Endometrial microvascular endothelial cells (primary cell): ENCODE data around the gene PLGLB2. TPM values are rescaled to one million over a fixed set of nuclear protein-coding genes. Genes with fewer than 3 reads are reported as not detected.
"Not testable (repeated sequence)": the region's sequence is repeated elsewhere in the genome, so short reads cannot be mapped to it uniquely, and the experiment has no call there.

ENCODE experiments used
- in situ Hi-C: cut with HindIII; loops from 2 replicates; pipeline ENCODE4 v1.10.0; 2017; ENCODE audit warnings: low sequenced_read_pairs, low pct_unique_long_range_greater_than_20kb; ENCODE audit errors: inconsistent ontology term
- total RNA-seq: library from RNA; depleted of rRNA; stranded (reverse); fragments of >200 nt; gene quantifications from one replicate; pipeline ENCODE4 v1.2.3, GENCODE V29; 2015; ENCODE audit errors: inconsistent ontology term

The PLGLB2 gene
- total RNA-seq: 1.6 TPM

GRCh38 chr2:87747791-87748190, at the start of gene PLGLB2:
TSS of gene PLGLB2 (plus strand) at chr2:87748087. CDS start at chr2:87748154, 67 bp downstream.
- in situ Hi-C loops: not testable (repeated sequence)

GRCh38 chr2:87704572-87705323, 43.1 kb upstream of the PLGLB2 start:
- in situ Hi-C loops: not testable (repeated sequence)

GRCh38 chr2:87708368-87708767, 39.5 kb upstream of the PLGLB2 start:
- in situ Hi-C loops: not testable (repeated sequence)

GRCh38 chr2:87727940-87728599, 19.8 kb upstream of the PLGLB2 start:
- in situ Hi-C loops: not testable (repeated sequence)

- in situ Hi-C loops: not testable (repeated sequence)
These were observed 7.0 kb upstream of the PLGLB2 start for GRCh38 chr2:87740928-87741327.

- in situ Hi-C loops: not testable (repeated sequence)
These were observed 5.3 kb upstream of the PLGLB2 start for GRCh38 chr2:87742393-87743108.

- in situ Hi-C loops: not testable (repeated sequence)
These were observed 4.2 kb upstream of the PLGLB2 start for GRCh38 chr2:87743638-87744037.

GRCh38 chr2:87745353-87745951, 2.4 kb upstream of the PLGLB2 start:
- in situ Hi-C loops: not testable (repeated sequence)

GRCh38 chr2:87748524-87748923, 637 bp downstream of the PLGLB2 start:
- in situ Hi-C loops: not testable (repeated sequence)

- in situ Hi-C loops: not testable (repeated sequence)
These were observed 2.7 kb downstream of the PLGLB2 start for GRCh38 chr2:87750560-87750959.

GRCh38 chr2:87754759-87755158, 6.9 kb downstream of the PLGLB2 start:
- in situ Hi-C loops: not testable (repeated sequence)

Other genes starting within 250 kb of the PLGLB2 start
- gene RGPD2, start 77.7 kb downstream of the PLGLB2 start, total RNA-seq: not detected